SK-N-SH (cell line): Measurements from ENCODE around the gene ADAMTS2. TPM values are rescaled to one million over a fixed set of nuclear protein-coding genes. Genes with fewer than 3 reads are reported as not detected.

Source experiments
- CTCF ChIA-PET: fragments of 300-600, 350-600 bp; formaldehyde crosslinking; extraction: SDS; loops from one replicate; lab custom pipeline; 2021; lab: Yijun Ruan, JAX
- POLR2A ChIA-PET: fragments of 350-600 bp; sonication (Branson Sonifier 250); formaldehyde crosslinking; extraction: SDS; loops from one replicate; lab custom pipeline; 2020; ENCODE audit warnings: antibody characterized with exemption, inconsistent platforms; lab: Yijun Ruan, JAX
- DNase-seq: peaks from one replicate; pipeline ENCODE4 v3.0.0; 2012
- H2AFZ ChIP-seq: fragments of 200-600 bp; sonication (generic); 2 replicates; pipeline ENCODE4 v1.8.1; 2016; ENCODE audit warnings: antibody characterized with exemption, mild to moderate bottlenecking, low read depth
- H3F3A ChIP-seq: fragments of 200-600 bp; sonication (generic); replicated peaks from 2 replicates; pipeline ENCODE3; 2016; ENCODE audit warnings: antibody characterized with exemption, mild to moderate bottlenecking; ENCODE audit not compliant: insufficient read depth
- H3K27ac ChIP-seq, 2 experiments: fragments of 200-500 bp in 1 of 2; fragments of 200-600 bp in 1 of 2; sonication (Bioruptor generic) in 1 of 2; sonication (generic), shearing (Covaris generic) in 1 of 2; 2 replicates each; pipeline versions ENCODE4 v1.5.1 to v1.6.1; 2014 to 2016; ENCODE audit warnings: low read depth in 2 of 2, inconsistent platforms in 1 of 2, low read length in 1 of 2, mild to moderate bottlenecking in 1 of 2, mixed read lengths in 1 of 2
- H3K27me3 ChIP-seq: fragments of 200-600 bp; sonication (generic), shearing (Covaris generic); 2 replicates; pipeline ENCODE4 v1.6.1; 2016; ENCODE audit warnings: mixed run types; ENCODE audit not compliant: insufficient read depth
- H3K36me3 ChIP-seq, 2 experiments: fragments of 200-500 bp in 1 of 2; fragments of 200-600 bp in 1 of 2; sonication (Bioruptor generic) in 1 of 2; sonication (generic) in 1 of 2; replicated peaks in 1 of 2; 2 replicates each; pipeline versions ENCODE3 to v1.5.1; 2014 to 2016; ENCODE audit warnings: low read length in 1 of 2, mild to moderate bottlenecking in 1 of 2; ENCODE audit not compliant: insufficient read depth in 2 of 2, control insufficient read depth in 1 of 2
- H3K4me1 ChIP-seq, 2 experiments: fragments of 200-500 bp in 1 of 2; fragments of 200-600 bp in 1 of 2; sonication (Bioruptor generic) in 1 of 2; sonication (generic), shearing (Covaris generic) in 1 of 2; 2 replicates each; pipeline versions ENCODE4 v1.5.1 to v1.6.1; 2014 to 2016; ENCODE audit warnings: low read depth in 1 of 2, low read length in 1 of 2, mixed run types in 1 of 2; ENCODE audit not compliant: insufficient read depth in 2 of 2, control insufficient read depth in 1 of 2
- H3K4me2 ChIP-seq: fragments of 200-600 bp; sonication (generic), shearing (Covaris generic); 2 replicates; pipeline ENCODE4 v1.6.1; 2017; ENCODE audit warnings: mixed run types
- H3K4me3 ChIP-seq, 2 experiments: fragments of 200-500 bp in 1 of 2; fragments of 200-600 bp in 1 of 2; sonication (Bioruptor generic) in 1 of 2; sonication (generic), shearing (Covaris generic) in 1 of 2; 2 replicates each; pipeline versions ENCODE4 v1.5.1 to v1.8.1; 2014 to 2016; ENCODE audit warnings: low read depth in 2 of 2, inconsistent platforms in 1 of 2, low read length in 1 of 2, mild to moderate bottlenecking in 1 of 2, mixed read lengths in 1 of 2, moderate library complexity in 1 of 2
- H3K79me2 ChIP-seq: fragments of 200-600 bp; sonication (generic); 2 replicates; pipeline ENCODE4 v1.8.1; 2017; ENCODE audit warnings: mild to moderate bottlenecking; ENCODE audit not compliant: insufficient read depth
- H3K9ac ChIP-seq: fragments of 200-600 bp; sonication (generic); 2 replicates; pipeline ENCODE4 v1.6.1; 2017; ENCODE audit warnings: mixed run types
- H3K9me2 ChIP-seq: fragments of 200-600 bp; sonication (generic); 2 replicates; pipeline ENCODE4 v1.6.1; 2017; ENCODE audit warnings: mixed run types
- H3K9me3 ChIP-seq: fragments of 200-600 bp; sonication (generic); 2 replicates; pipeline ENCODE4 v1.6.1; 2017; ENCODE audit warnings: mixed run types, mild to moderate bottlenecking, moderate library complexity
- H4K20me1 ChIP-seq: fragments of 200-600 bp; sonication (generic); 2 replicates; pipeline ENCODE4 v1.6.1; 2017; ENCODE audit warnings: mild to moderate bottlenecking, mixed run types; ENCODE audit not compliant: insufficient read depth
- CTCF ChIP-seq: fragments of 200-600 bp; sonication (generic); IDR thresholded peaks from 2 replicates; pipeline ENCODE4 v1.6.1; 2017; ENCODE audit warnings: antibody characterized with exemption, mild to moderate bottlenecking, moderate library complexity
- ELF1 ChIP-seq: IDR thresholded peaks from 2 replicates; pipeline ENCODE4 v1.4.0; 2012
- EZH2phosphoT487 ChIP-seq: fragments of 200-600 bp; sonication (generic); IDR thresholded peaks from 2 replicates; pipeline ENCODE4 v1.6.1; 2017; ENCODE audit warnings: low read depth, mixed run types, mild to moderate bottlenecking, antibody characterized with exemption, moderate library complexity, borderline replicate concordance
- FOSL2 ChIP-seq: IDR thresholded peaks from 2 replicates; pipeline ENCODE4 v1.4.0; 2012; ENCODE audit warnings: low read depth, mild to moderate bottlenecking, moderate library complexity, borderline replicate concordance
- FOXM1 ChIP-seq: IDR thresholded peaks from 2 replicates; pipeline ENCODE4 v1.4.0; 2012; ENCODE audit warnings: low read depth, mild to moderate bottlenecking
- JUND ChIP-seq: IDR thresholded peaks from 2 replicates; pipeline ENCODE4 v1.4.0; 2012
- MXI1 ChIP-seq: IDR thresholded peaks from 2 replicates; pipeline ENCODE4 v1.6.1; 2012; ENCODE audit warnings: mild to moderate bottlenecking, low read depth, low read length, improper control_type of control experiment
- NFIC ChIP-seq: IDR thresholded peaks from 2 replicates; pipeline ENCODE4 v1.4.0; 2012; ENCODE audit warnings: borderline replicate concordance
- NRF1 ChIP-seq: IDR thresholded peaks from 2 replicates; pipeline ENCODE4 v1.6.1; 2012; ENCODE audit warnings: low read depth, mild to moderate bottlenecking, low read length
- POLR2AphosphoS5 ChIP-seq: IDR thresholded peaks from 2 replicates; pipeline ENCODE4 v1.6.1; 2012; ENCODE audit warnings: low read depth, low read length
- RCOR1 ChIP-seq: fragments of 150-350 bp; IDR thresholded peaks from 2 replicates; pipeline ENCODE4 v1.6.1; 2017; ENCODE audit warnings: antibody characterized with exemption, low read length
- RFX5 ChIP-seq: IDR thresholded peaks from 2 replicates; pipeline ENCODE4 v1.6.1; 2012; ENCODE audit warnings: mild to moderate bottlenecking, improper control_type of control experiment, low read length
- RXRA ChIP-seq: IDR thresholded peaks from 2 replicates; pipeline ENCODE4 v1.4.0; 2012; ENCODE audit warnings: low read depth, mild to moderate bottlenecking, borderline replicate concordance
- SIN3A ChIP-seq: IDR thresholded peaks from 2 replicates; pipeline ENCODE4 v1.6.1; 2012; ENCODE audit warnings: low read depth, mild to moderate bottlenecking, low read length, moderate library complexity, borderline replicate concordance
- SMC3 ChIP-seq: IDR thresholded peaks from 2 replicates; pipeline ENCODE4 v1.6.1; 2012; ENCODE audit warnings: low read depth, low read length, improper control_type of control experiment
- TCF12 ChIP-seq: IDR thresholded peaks from 2 replicates; pipeline ENCODE4 v1.4.0; 2012
- USF1 ChIP-seq: IDR thresholded peaks from 2 replicates; pipeline ENCODE4 v1.4.0; 2012; ENCODE audit warnings: low read depth, borderline replicate concordance
- USF2 ChIP-seq: fragments of 150-350 bp; IDR thresholded peaks from 2 replicates; pipeline ENCODE4 v1.6.1; 2017; ENCODE audit warnings: antibody characterized with exemption, low read length, low read depth, borderline replicate concordance
- YY1 ChIP-seq: IDR thresholded peaks from 2 replicates; pipeline ENCODE4 v1.4.0; 2012; ENCODE audit warnings: low read depth, mild to moderate bottlenecking
- WGBS: methylation state at CpG from one replicate; pipeline ENCODE4 v1.1.6; 2017; ENCODE audit warnings: low lambda C conversion rate; 5-methylcytosine and 5-hydroxymethylcytosine counted together
- polyA plus RNA-seq, 3 experiments: library from polyadenylated mRNA; depleted of rRNA; stranded (reverse); fragments of >200 nt; gene quantifications; 2 replicates each; pipeline ENCODE4 v1.2.3, GENCODE V29; 2012

Gene ADAMTS2
- polyA plus RNA-seq, 1 of the 3 experiments (the other 2 are of a cell fraction), result 0.12 TPM

DNA sequence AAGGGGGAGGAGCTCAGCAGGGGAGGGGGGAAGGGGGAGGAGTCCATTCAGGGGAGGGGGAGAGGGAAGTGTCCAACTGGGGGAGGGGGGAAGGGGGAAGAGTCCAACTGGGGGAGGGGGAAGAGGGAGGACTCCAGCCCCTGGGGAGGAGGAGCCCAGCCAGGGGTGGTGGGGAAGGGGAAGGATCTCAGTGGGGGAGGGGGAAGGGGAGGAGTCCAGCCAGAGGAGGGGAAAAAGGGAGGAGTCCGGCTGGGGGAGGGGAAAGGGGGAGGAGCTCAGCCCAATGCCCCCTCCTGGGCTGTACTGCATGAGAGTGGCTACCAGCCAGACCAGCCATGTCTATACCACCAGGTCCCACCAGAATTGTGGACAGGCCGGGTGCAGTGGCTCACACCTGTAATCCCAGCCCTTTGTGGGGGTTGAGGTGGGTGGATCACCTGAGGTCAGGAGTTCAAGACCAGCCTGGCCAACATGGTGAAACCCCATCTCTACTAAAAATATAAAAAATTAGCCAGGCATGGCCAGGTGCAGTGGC, 30.6 kb upstream of the ADAMTS2 start:
- ChIA-PET POLR2A (no interaction called here), CTCF (interaction anchor here (0.9 kb wide), 1 partner anchor 15 kb away, joined by 3 read pairs; no protein-coding TSS in a partner anchor)
- Histone ChIP-seq H3K27me3 (no peaks in the 10 kb centered on the region), H3K4me1 (peaks cover 0 to 16% of the 10 kb centered on the region in 2 experiments; a peak in 1 of 4 replicates), H3K4me2 (no peak overlapping the region), H3K4me3 (no peak overlapping the region), H3K9ac (no peak overlapping the region), H3K36me3 (no peaks in the 10 kb centered on the region), H2AFZ (no peak overlapping the region), H3K9me2 (no peaks in the 10 kb centered on the region), H3K27ac (no peak overlapping the region), H4K20me1 (no peaks in the 10 kb centered on the region), H3K79me2 (no peaks in the 10 kb centered on the region), H3F3A (no peaks in the 10 kb centered on the region), H3K9me3 (no peaks in the 10 kb centered on the region)
- TF ChIP-seq SMC3 (no peak), CTCF (no peak), ELF1 (no peak), FOXM1 (no peak), SIN3A (no peak), FOSL2 (no peak), POLR2AphosphoS5 (no peak), MXI1 (no peak), JUND (no peak), RFX5 (no peak), EZH2phosphoT487 (no peak), TCF12 (no peak), RCOR1 (no peak), NRF1 (no peak), USF1 (no peak), RXRA (no peak), YY1 (no peak), NFIC (no peak), USF2 (no peak)
- 33% methylated on average over 2 of the region's 2 CpGs for WGBS
- DNase-seq, result peak; percentile 39
